HepG2 (cell line): Measurements from ENCODE around the gene MBLAC1. TPM values are rescaled to one million over a fixed set of nuclear protein-coding genes. Genes with fewer than 3 reads are reported as not detected.
A peak's percentile ranks its signal among the peaks of the same experiment; 100 is the strongest.

Experiments used
- ARNT ChIP-seq: fragments of 450-650 bp; IDR thresholded peaks from 2 replicates; pipeline ENCODE4 v1.6.1; 2017
- EHMT2 ChIP-seq: fragments of 200-600 bp; sonication (generic); IDR thresholded peaks from 2 replicates; pipeline ENCODE4 v1.7.0; 2017; ENCODE audit warnings: antibody characterized with exemption, low read depth, low read length, borderline replicate concordance
- GABPB1 ChIP-seq: IDR thresholded peaks from 2 replicates; pipeline ENCODE4 v1.6.1; 2016; ENCODE audit warnings: mild to moderate bottlenecking, missing genetic modification reagents, moderate library complexity, missing compliant biosample characterization
- KLF9 ChIP-seq: IDR thresholded peaks from 2 replicates; pipeline ENCODE4 v1.6.1; 2016; ENCODE audit warnings: low read depth
- MAFG ChIP-seq: sonication (generic); formaldehyde crosslinking; IDR thresholded peaks from 2 replicates; pipeline ENCODE4 v1.5.1; 2020; ENCODE audit warnings: mild to moderate bottlenecking, missing genetic modification reagents
- NFYB ChIP-seq: sonication (generic); formaldehyde crosslinking; IDR thresholded peaks from 2 replicates; pipeline ENCODE4 v1.4.0; 2020; ENCODE audit warnings: missing genetic modification reagents
- POLR2A ChIP-seq, 2 experiments: IDR thresholded peaks; 2 replicates each; pipeline ENCODE4 v1.6.1; 2011; ENCODE audit warnings: low read depth in 2 of 2, low read length in 2 of 2, mild to moderate bottlenecking in 1 of 2, moderate library complexity in 1 of 2; ENCODE audit not compliant: insufficient read depth in 1 of 2
- PRMT3 ChIP-seq: sonication (generic); formaldehyde crosslinking; IDR thresholded peaks from 2 replicates; pipeline ENCODE4 v1.8.1; 2022; ENCODE audit warnings: low read depth, mild to moderate bottlenecking, moderate library complexity, missing genetic modification reagents, borderline replicate concordance
- RAD51 ChIP-seq: fragments of 450-650 bp; IDR thresholded peaks from 2 replicates; pipeline ENCODE4 v1.6.1; 2016; ENCODE audit warnings: borderline replicate concordance
- RXRA ChIP-seq: sonication (generic); formaldehyde crosslinking; IDR thresholded peaks from 2 replicates; pipeline ENCODE4 v1.5.1; 2020; ENCODE audit warnings: missing genetic modification reagents
- TAF15 ChIP-seq: fragments of 200-400 bp; formaldehyde crosslinking; IDR thresholded peaks from one replicate; pipeline ENCODE4 v1.6.1; 2018; ENCODE audit warnings: mild to moderate bottlenecking, low read depth, low read length; ENCODE audit not compliant: poor library complexity, severe bottlenecking
- ZBTB3 ChIP-seq: sonication (generic); formaldehyde crosslinking; IDR thresholded peaks from 2 replicates; pipeline ENCODE4 v1.4.0; 2020; ENCODE audit warnings: low read depth, mild to moderate bottlenecking, moderate library complexity, missing genetic modification reagents, borderline replicate concordance
- ZFX ChIP-seq: sonication (generic); formaldehyde crosslinking; IDR thresholded peaks from 2 replicates; pipeline ENCODE4 v1.4.0; 2020; ENCODE audit warnings: mild to moderate bottlenecking, low read depth, missing genetic modification reagents, moderate library complexity
- ZNF251 ChIP-seq: sonication (generic); formaldehyde crosslinking; IDR thresholded peaks from 2 replicates; pipeline ENCODE4 v1.9.0; 2021; ENCODE audit warnings: mild to moderate bottlenecking, missing genetic modification reagents
- ZNF292 ChIP-seq: sonication (generic); formaldehyde crosslinking; IDR thresholded peaks from 2 replicates; pipeline ENCODE4 v1.8.1; 2022; ENCODE audit warnings: mild to moderate bottlenecking, low read depth, missing genetic modification reagents, borderline replicate concordance
- ZNF337 ChIP-seq: sonication (generic); formaldehyde crosslinking; IDR thresholded peaks from 2 replicates; pipeline ENCODE4 v1.5.1; 2020; ENCODE audit warnings: missing genetic modification reagents, low read depth, mild to moderate bottlenecking, borderline replicate concordance
- ZNF431 ChIP-seq: sonication (generic); formaldehyde crosslinking; IDR thresholded peaks from 2 replicates; pipeline ENCODE4 v1.9.0; 2022; ENCODE audit warnings: missing genetic modification reagents, low read depth, mild to moderate bottlenecking, borderline replicate concordance
- ZNF672 ChIP-seq: sonication (generic); formaldehyde crosslinking; IDR thresholded peaks from 2 replicates; pipeline ENCODE4 v1.8.1; 2022; ENCODE audit warnings: missing genetic modification reagents
- polyA plus RNA-seq, 8 experiments: library from polyadenylated mRNA; depleted of rRNA in 3 of 8; stranded (reverse) in 7 of 8; unstranded in 1 of 8; fragments of >200 nt; fragmentation: Illumina TruSeq in 4 of 8; extraction: Trizol in 4 of 8; gene quantifications; 2 replicates each; pipeline versions ENCODE4 v1.2.1 to v1.2.3, GENCODE V29; 2011 to 2016; ENCODE audit warnings: low read depth in 4 of 8, missing spikeins in 1 of 8, mixed read lengths in 1 of 8; ENCODE audit not compliant: insufficient read depth in 1 of 8
- total RNA-seq, 5 experiments: library from RNA; depleted of rRNA; stranded (reverse); fragments of >200 nt; fragmentation: Illumina TruSeq; extraction: Trizol; gene quantifications; 2 replicates each; pipeline ENCODE4 v1.2.3, GENCODE V29; 2016; ENCODE audit warnings: low read depth in 1 of 5
- TF ChIP-seq, protein P1 (sequence below): sonication (generic); formaldehyde crosslinking; IDR thresholded peaks from 2 replicates; pipeline ENCODE4 v1.4.0; 2020; ENCODE audit warnings: missing genetic modification reagents, borderline replicate concordance
- TF ChIP-seq, protein P2 (sequence below), 2 experiments: sonication (generic) in 1 of 2; formaldehyde crosslinking in 1 of 2; IDR thresholded peaks; 2 replicates each; pipeline versions ENCODE4 v1.6.1 to v1.9.0; 2014 to 2022; ENCODE audit warnings: antibody characterized with exemption in 1 of 2, borderline replicate concordance in 1 of 2, inconsistent platforms in 1 of 2, low read depth in 1 of 2, missing genetic modification reagents in 1 of 2

The MBLAC1 gene
- total and polyA plus RNA-seq, 2 of the 13 experiments (the other 11 are each of a cell fraction or from before 2014, with no cell fraction given) = 0.79 to 2.1 TPM

DNA sequence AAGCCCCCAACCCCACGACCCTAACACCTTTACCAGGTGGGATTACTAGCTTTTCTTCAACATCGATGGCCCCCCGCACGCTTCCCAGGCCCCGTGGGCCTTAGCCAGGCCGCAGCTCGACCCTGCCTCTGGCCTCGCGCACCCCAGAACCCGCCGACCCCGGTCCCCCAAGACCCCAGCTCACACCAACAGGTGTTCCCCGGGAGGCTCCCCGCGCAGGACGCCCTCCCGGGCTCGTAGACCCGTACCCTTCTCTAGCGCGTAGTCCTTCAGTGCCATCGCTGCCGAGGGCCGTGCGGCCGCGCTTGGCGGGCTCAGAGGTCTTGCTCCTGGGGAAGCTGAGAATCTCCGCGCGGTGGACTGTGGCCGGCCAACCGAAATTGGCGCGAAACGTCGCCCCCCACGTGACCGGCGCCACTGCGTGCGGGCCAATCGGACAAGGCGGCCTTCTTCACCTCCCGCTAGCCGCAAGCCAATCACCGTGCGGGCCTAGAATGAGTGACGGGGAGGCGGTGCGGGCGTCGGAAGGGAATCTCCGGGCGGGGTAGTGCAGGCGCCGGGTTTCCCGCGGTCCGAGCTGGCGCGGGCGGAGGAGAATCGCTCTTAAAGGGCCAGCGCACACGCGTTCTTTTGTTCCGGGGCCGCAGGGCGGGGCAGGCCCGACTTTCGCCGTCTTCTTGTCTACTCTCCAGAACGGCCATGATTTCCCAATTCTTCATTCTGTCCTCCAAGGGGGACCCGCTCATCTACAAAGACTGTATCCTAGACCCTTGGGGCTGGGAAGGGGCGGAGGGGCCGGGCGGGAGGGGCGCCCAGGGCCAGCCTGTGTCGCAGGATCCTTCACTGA, 25.5 kb upstream of the MBLAC1 start, which contains the start of the genes AP4M1 and MCM7 (continued):
- TF ChIP-seq, protein P1, sequence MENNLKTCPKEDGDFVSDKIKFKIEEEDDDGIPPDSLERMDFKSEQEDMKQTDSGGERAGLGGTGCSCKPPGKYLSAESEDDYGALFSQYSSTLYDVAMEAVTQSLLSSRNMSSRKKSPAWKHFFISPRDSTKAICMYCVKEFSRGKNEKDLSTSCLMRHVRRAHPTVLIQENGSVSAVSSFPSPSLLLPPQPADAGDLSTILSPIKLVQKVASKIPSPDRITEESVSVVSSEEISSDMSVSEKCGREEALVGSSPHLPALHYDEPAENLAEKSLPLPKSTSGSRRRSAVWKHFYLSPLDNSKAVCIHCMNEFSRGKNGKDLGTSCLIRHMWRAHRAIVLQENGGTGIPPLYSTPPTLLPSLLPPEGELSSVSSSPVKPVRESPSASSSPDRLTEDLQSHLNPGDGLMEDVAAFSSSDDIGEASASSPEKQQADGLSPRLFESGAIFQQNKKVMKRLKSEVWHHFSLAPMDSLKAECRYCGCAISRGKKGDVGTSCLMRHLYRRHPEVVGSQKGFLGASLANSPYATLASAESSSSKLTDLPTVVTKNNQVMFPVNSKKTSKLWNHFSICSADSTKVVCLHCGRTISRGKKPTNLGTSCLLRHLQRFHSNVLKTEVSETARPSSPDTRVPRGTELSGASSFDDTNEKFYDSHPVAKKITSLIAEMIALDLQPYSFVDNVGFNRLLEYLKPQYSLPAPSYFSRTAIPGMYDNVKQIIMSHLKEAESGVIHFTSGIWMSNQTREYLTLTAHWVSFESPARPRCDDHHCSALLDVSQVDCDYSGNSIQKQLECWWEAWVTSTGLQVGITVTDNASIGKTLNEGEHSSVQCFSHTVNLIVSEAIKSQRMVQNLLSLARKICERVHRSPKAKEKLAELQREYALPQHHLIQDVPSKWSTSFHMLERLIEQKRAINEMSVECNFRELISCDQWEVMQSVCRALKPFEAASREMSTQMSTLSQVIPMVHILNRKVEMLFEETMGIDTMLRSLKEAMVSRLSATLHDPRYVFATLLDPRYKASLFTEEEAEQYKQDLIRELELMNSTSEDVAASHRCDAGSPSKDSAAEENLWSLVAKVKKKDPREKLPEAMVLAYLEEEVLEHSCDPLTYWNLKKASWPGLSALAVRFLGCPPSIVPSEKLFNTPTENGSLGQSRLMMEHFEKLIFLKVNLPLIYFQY = no peak
- TF ChIP-seq ZNF337 = peak; percentile 65
- no peak for TF ChIP-seq ARNT
- TF ChIP-seq ZNF292 (CRISPR knock-in tag) = no peak
- TF ChIP-seq NFYB (CRISPR knock-in tag) = peak; percentile 96
- TF ChIP-seq ZNF251 (CRISPR knock-in tag) = no peak
- no peak for TF ChIP-seq KLF9
- TF ChIP-seq TAF15 = no peak
- TF ChIP-seq RXRA (CRISPR knock-in tag) = peak; percentile 30
- no peak; the same call in 1 of the 2 replicates for TF ChIP-seq ZNF431 (CRISPR knock-in tag)
- TF ChIP-seq MAFG (CRISPR knock-in tag) = no peak
- TF ChIP-seq ZBTB3 (CRISPR knock-in tag) = no peak
- TF ChIP-seq EHMT2 = no peak
- TF ChIP-seq RAD51 = peak; percentile 92
- peak; percentile 57 to 72; a peak in 3 of 4 replicates for TF ChIP-seq POLR2A (IDR thresholded peaks at IDR 0.05; ENCODE audit: insufficient read depth in 1 of 2, low read depth in 2 of 2, low read length in 2 of 2)
- TF ChIP-seq ZNF672 (CRISPR knock-in tag) = no peak
- TF ChIP-seq, protein P2, sequence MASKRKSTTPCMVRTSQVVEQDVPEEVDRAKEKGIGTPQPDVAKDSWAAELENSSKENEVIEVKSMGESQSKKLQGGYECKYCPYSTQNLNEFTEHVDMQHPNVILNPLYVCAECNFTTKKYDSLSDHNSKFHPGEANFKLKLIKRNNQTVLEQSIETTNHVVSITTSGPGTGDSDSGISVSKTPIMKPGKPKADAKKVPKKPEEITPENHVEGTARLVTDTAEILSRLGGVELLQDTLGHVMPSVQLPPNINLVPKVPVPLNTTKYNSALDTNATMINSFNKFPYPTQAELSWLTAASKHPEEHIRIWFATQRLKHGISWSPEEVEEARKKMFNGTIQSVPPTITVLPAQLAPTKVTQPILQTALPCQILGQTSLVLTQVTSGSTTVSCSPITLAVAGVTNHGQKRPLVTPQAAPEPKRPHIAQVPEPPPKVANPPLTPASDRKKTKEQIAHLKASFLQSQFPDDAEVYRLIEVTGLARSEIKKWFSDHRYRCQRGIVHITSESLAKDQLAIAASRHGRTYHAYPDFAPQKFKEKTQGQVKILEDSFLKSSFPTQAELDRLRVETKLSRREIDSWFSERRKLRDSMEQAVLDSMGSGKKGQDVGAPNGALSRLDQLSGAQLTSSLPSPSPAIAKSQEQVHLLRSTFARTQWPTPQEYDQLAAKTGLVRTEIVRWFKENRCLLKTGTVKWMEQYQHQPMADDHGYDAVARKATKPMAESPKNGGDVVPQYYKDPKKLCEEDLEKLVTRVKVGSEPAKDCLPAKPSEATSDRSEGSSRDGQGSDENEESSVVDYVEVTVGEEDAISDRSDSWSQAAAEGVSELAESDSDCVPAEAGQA (IDR thresholded peaks at IDR 0.05; ENCODE audit: low read depth) = peak; percentile 51; the same call in 1 of the 2 replicates
- TF ChIP-seq, protein P2 (CRISPR knock-in tag; IDR thresholded peaks at IDR 0.05; ENCODE audit: borderline replicate concordance) = no peak
- TF ChIP-seq GABPB1 (CRISPR knock-in tag) = peak; percentile 81
- TF ChIP-seq ZFX (CRISPR knock-in tag) = peak; percentile 59
- TF ChIP-seq PRMT3 (CRISPR knock-in tag) = 0 out of 2 replicates have a peak, but pooled peaks have one; percentile 56
